Anterior cingulate cortex (tissue), 58 donors: ENCODE results near the gene WWOX.
"Not testable (repeated sequence)": the region's sequence is repeated elsewhere in the genome, so short reads cannot be mapped to it uniquely, and the experiment has no call there.

Experiments
- DNase-seq, 58 donors: peaks; one replicate each; lab custom pipeline; 2025; lab: John Stamatoyannopoulos, UW

The WWOX gene

GRCh38 chr16:78686601-78687000, 587.1 kb downstream of the WWOX start:
- DNase-seq = no peak

- DNase-seq = no peak
Measured at GRCh38 chr16:78689028-78689427, 589.6 kb downstream of the WWOX start.

GRCh38 chr16:78689536-78689935, 590.1 kb downstream of the WWOX start:
- DNase-seq = no peak

- no peak for DNase-seq
Measured at GRCh38 chr16:78690510-78690909, 591.1 kb downstream of the WWOX start.

- DNase-seq = not testable (repeated sequence)
Measured at GRCh38 chr16:78691746-78692145, 592.3 kb downstream of the WWOX start.

GRCh38 chr16:78693496-78693895, 594.0 kb downstream of the WWOX start:
- no peak for DNase-seq

GRCh38 chr16:78694414-78694813, 595.0 kb downstream of the WWOX start:
- DNase-seq = no peak

- no peak for DNase-seq
Measured at GRCh38 chr16:78695391-78695790, 595.9 kb downstream of the WWOX start.

GRCh38 chr16:78696797-78697196, 597.3 kb downstream of the WWOX start:
- no peak for DNase-seq

- no peak for DNase-seq
Measured at GRCh38 chr16:78697426-78697825, 598.0 kb downstream of the WWOX start.

GRCh38 chr16:78703936-78704335, 604.5 kb downstream of the WWOX start:
- no peak for DNase-seq

GRCh38 chr16:78704416-78704815, 605.0 kb downstream of the WWOX start:
- DNase-seq = no peak

GRCh38 chr16:78705694-78706093, 606.2 kb downstream of the WWOX start:
- DNase-seq = no peak

- no peak for DNase-seq
Measured at GRCh38 chr16:78706637-78707036, 607.2 kb downstream of the WWOX start.

- DNase-seq = no peak
Measured at GRCh38 chr16:78709137-78709884, 609.9 kb downstream of the WWOX start.

- DNase-seq = no peak
Measured at GRCh38 chr16:78715106-78715505, 615.7 kb downstream of the WWOX start.

- DNase-seq = no peak
Measured at GRCh38 chr16:78715673-78716072, 616.2 kb downstream of the WWOX start.

GRCh38 chr16:78718141-78718540, 618.7 kb downstream of the WWOX start:
- no peak for DNase-seq

- no peak for DNase-seq
Measured at GRCh38 chr16:78720416-78720815, 621.0 kb downstream of the WWOX start.

- no peak for DNase-seq
Measured at GRCh38 chr16:78727536-78727935, 628.1 kb downstream of the WWOX start.

- DNase-seq = no peak
Measured at GRCh38 chr16:78729687-78730086, 630.2 kb downstream of the WWOX start.

GRCh38 chr16:78731785-78732184, 632.3 kb downstream of the WWOX start:
- DNase-seq = no peak

GRCh38 chr16:78732696-78733095, 633.2 kb downstream of the WWOX start:
- no peak for DNase-seq
